GM21360 (cell line): ENCODE measurements around the gene FUOM.

Experiments
- ATAC-seq: cut with Tn5 transposase; IDR thresholded peaks from one replicate; pipeline ENCODE4 v1.9.1; 2021; ENCODE audit warnings: mild to moderate bottlenecking, moderate library complexity; ENCODE audit not compliant: unreplicated experiment

Gene FUOM

GRCh38 chr10:133357285-133358161, at the start of gene FUOM:
TSS of gene FUOM (minus strand) at chr10:133358019. CDS start at chr10:133358007, 12 bp downstream.
- peak; percentile 64 for ATAC-seq

- peak; percentile 51 for ATAC-seq
Observed at GRCh38 chr10:133405844-133406527, 48.2 kb upstream of the FUOM start.

- no peak for ATAC-seq
Observed at GRCh38 chr10:133405272-133405671, 47.5 kb upstream of the FUOM start.

GRCh38 chr10:133403784-133404183, 46.0 kb upstream of the FUOM start:
- no peak for ATAC-seq

- no peak for ATAC-seq
Observed at GRCh38 chr10:133403359-133403758, 45.5 kb upstream of the FUOM start.

GRCh38 chr10:133401981-133402725, 44.3 kb upstream of the FUOM start:
- no peak for ATAC-seq

- ATAC-seq: no peak
Observed at GRCh38 chr10:133401500-133401899, 43.7 kb upstream of the FUOM start.

GRCh38 chr10:133400624-133401424, 43.0 kb upstream of the FUOM start:
- peak; percentile 59 for ATAC-seq

- ATAC-seq: no peak
Observed at GRCh38 chr10:133399123-133399601, 41.3 kb upstream of the FUOM start.

- ATAC-seq: no peak
Observed at GRCh38 chr10:133397938-133398337, 40.1 kb upstream of the FUOM start.

- no peak for ATAC-seq
Observed at GRCh38 chr10:133396035-133396624, 38.3 kb upstream of the FUOM start.

- ATAC-seq: no peak
Observed at GRCh38 chr10:133394801-133395221, 37.0 kb upstream of the FUOM start.

- ATAC-seq: peak; percentile 58
Observed at GRCh38 chr10:133394064-133394663, 36.3 kb upstream of the FUOM start, which contains the start of gene MTG1. TSS of gene MTG1 (plus strand) at chr10:133394157. CDS start at chr10:133394221, 64 bp downstream.

GRCh38 chr10:133393401-133394063, 35.7 kb upstream of the FUOM start:
- ATAC-seq: no peak

- ATAC-seq: no peak
Observed at GRCh38 chr10:133391761-133392518, 34.1 kb upstream of the FUOM start.

GRCh38 chr10:133391249-133391635, 33.4 kb upstream of the FUOM start:
- ATAC-seq: no peak

- ATAC-seq: no peak
Observed at GRCh38 chr10:133390597-133391248, 32.9 kb upstream of the FUOM start.
